Measurements from ENCODE around the gene SLC9A7.
"Not testable (repeated sequence)": the region's sequence is repeated elsewhere in the genome, so short reads cannot be mapped to it uniquely, and the experiment has no call there.

The SLC9A7 gene

GRCh38 chrX:46758956-46759644 lies at the start of gene SLC9A7:
TSS of gene SLC9A7 (minus strand) at chrX:46759118. CDS start at chrX:46759029, 89 bp downstream.
- peak; percentile 73 to 74 for DNase-seq

GRCh38 chrX:46805270-46805669 lies 46.4 kb upstream of the SLC9A7 start:
- DNase-seq = no peak

GRCh38 chrX:46803140-46803539 lies 44.2 kb upstream of the SLC9A7 start:
- no peak for DNase-seq

- DNase-seq = peak; percentile 65 to 66
These were observed 37.8 kb upstream of the SLC9A7 start for GRCh38 chrX:46796574-46797191.

- DNase-seq = no peak
These were observed 34.6 kb upstream of the SLC9A7 start for GRCh38 chrX:46793386-46794143.

- no peak for DNase-seq
These were observed 33.9 kb upstream of the SLC9A7 start for GRCh38 chrX:46792810-46793188.

- no peak for DNase-seq
These were observed 33.2 kb upstream of the SLC9A7 start for GRCh38 chrX:46791927-46792809.

- no peak for DNase-seq
These were observed 30.0 kb upstream of the SLC9A7 start for GRCh38 chrX:46788902-46789301.

GRCh38 chrX:46784437-46784836 lies 25.5 kb upstream of the SLC9A7 start:
- not testable (repeated sequence) for DNase-seq

- no peak for DNase-seq
These were observed 23.1 kb upstream of the SLC9A7 start for GRCh38 chrX:46782034-46782433.

- no peak for DNase-seq
These were observed 19.3 kb upstream of the SLC9A7 start for GRCh38 chrX:46777971-46778810.

GRCh38 chrX:46770817-46771163 lies 11.9 kb upstream of the SLC9A7 start:
- DNase-seq = no peak

GRCh38 chrX:46770000-46770816 lies 11.3 kb upstream of the SLC9A7 start:
- DNase-seq = no peak

GRCh38 chrX:46762963-46763362 lies 4.0 kb upstream of the SLC9A7 start:
- DNase-seq = no peak

GRCh38 chrX:46759645-46759974 lies 692 bp upstream of the SLC9A7 start:
- DNase-seq = no peak

GRCh38 chrX:46758163-46758955 lies 559 bp downstream of the SLC9A7 start:
- peak; percentile 0 to 4 for DNase-seq

GRCh38 chrX:46757593-46757992 lies 1.3 kb downstream of the SLC9A7 start:
- DNase-seq = no peak

GRCh38 chrX:46757052-46757451 lies 1.9 kb downstream of the SLC9A7 start:
- DNase-seq = no peak

GRCh38 chrX:46755671-46756070 lies 3.2 kb downstream of the SLC9A7 start:
- DNase-seq = no peak

GRCh38 chrX:46754586-46755061 lies 4.3 kb downstream of the SLC9A7 start:
- no peak for DNase-seq

Measured in activated CD4-positive, alpha-beta T cell treated with anti-CD3 and anti-CD28 coated beads, Interleukin-2, amount 50 U/mL, for 4 hours (primary cell).